HFFc6 (cell line): Measurements from ENCODE around the gene RPL10. TPM values are rescaled to one million over a fixed set of nuclear protein-coding genes. Genes with fewer than 3 reads are reported as not detected.

Experiments used
- DNase-seq: peaks from one replicate; pipeline ENCODE4 v3.0.0-alpha.2; 2018
- H3K27ac Mint-ChIP-seq: 2 replicates; pipeline ENCODE4 v1.8.0; 2020; ENCODE audit warnings: mild to moderate bottlenecking, mixed read lengths
- H3K27me3 Mint-ChIP-seq: 2 replicates; pipeline ENCODE4 v1.8.0; 2021; ENCODE audit warnings: mild to moderate bottlenecking, moderate library complexity, mixed read lengths; ENCODE audit not compliant: insufficient read depth
- H3K36me3 Mint-ChIP-seq: 2 replicates; pipeline ENCODE4 v1.8.0; 2021; ENCODE audit warnings: low read depth, mixed read lengths
- H3K4me1 Mint-ChIP-seq: 2 replicates; pipeline ENCODE4 v1.8.0; 2020; ENCODE audit warnings: low read depth, mixed read lengths
- H3K4me3 Mint-ChIP-seq: 2 replicates; pipeline ENCODE4 v1.8.0; 2020; ENCODE audit warnings: mild to moderate bottlenecking, moderate library complexity, mixed read lengths
- H3K9me3 Mint-ChIP-seq: 2 replicates; pipeline ENCODE4 v1.8.0; 2020; ENCODE audit warnings: mild to moderate bottlenecking, mixed read lengths
- total RNA-seq, 6 experiments: library from RNA; stranded (reverse); fragmentation: NEBNext Ultra II Directional; extraction: Animal tissue kit (Norgen Biotek cat#: 25700); gene quantifications; 2 replicates in 1 of 6; 3 replicates in 5 of 6; pipeline ENCODE4 v1.2.3, GENCODE V29; 2021
- TF ChIP-seq, protein P1 (sequence below): fragments of 200-600 bp; sonication (generic); IDR thresholded peaks from 2 replicates; pipeline ENCODE4 v1.5.0; 2021; ENCODE audit warnings: antibody characterized with exemption, mild to moderate bottlenecking

The RPL10 gene
- total RNA-seq, 6 experiments from 2014 or later = 1,764 to 1,978 (median 1,934) TPM

DNA sequence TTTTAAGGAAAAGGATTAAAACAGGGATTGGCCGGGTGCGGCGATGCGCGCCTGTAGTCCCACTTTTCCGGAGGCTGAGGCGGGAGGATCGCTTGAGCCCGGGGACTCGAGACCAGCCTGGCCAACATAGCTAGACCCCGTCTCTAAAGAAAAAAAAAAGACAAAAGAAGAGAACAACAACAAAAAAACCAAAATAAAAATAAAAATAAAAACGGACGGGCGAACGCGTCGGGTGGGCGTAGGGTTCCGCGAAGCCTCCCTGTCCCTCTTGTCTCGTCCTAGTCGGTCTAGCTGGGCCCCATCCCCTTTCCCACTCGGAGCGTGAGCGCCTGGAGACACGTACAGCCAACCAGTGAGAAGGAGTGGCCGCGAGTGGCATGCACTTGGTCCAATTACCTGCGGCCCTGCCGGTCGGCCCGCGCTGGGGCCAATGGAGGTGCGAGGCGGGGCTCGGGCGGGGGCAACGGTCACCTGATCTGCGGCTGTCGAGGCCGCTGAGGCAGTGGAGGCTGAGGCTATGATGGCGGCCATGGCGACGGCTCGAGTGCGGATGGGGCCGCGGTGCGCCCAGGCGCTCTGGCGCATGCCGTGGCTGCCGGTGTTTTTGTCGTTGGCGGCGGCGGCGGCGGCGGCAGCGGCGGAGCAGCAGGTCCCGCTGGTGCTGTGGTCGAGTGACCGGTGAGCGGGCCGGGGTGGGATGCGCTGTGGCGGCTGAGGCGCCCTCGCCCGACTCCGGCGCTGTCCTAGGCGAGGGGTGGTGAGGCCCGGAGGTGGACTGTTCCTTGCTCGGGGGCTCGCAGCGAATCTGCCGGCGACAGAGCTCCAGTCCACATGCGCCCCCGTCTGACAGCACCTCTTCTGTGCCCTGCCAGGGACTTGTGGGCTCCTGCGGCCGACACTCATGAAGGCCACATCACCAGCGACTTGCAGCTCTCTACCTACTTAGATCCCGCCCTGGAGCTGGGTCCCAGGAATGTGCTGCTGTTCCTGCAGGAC is 30.3 kb downstream of the RPL10 start, which contains the start of gene ATP6AP1:
ATP6AP1 (plus strand) TSS at position 502 of the 996 bp plus-strand sequence; CDS start at position 518, 16 bp downstream.
- TF ChIP-seq, protein P1, sequence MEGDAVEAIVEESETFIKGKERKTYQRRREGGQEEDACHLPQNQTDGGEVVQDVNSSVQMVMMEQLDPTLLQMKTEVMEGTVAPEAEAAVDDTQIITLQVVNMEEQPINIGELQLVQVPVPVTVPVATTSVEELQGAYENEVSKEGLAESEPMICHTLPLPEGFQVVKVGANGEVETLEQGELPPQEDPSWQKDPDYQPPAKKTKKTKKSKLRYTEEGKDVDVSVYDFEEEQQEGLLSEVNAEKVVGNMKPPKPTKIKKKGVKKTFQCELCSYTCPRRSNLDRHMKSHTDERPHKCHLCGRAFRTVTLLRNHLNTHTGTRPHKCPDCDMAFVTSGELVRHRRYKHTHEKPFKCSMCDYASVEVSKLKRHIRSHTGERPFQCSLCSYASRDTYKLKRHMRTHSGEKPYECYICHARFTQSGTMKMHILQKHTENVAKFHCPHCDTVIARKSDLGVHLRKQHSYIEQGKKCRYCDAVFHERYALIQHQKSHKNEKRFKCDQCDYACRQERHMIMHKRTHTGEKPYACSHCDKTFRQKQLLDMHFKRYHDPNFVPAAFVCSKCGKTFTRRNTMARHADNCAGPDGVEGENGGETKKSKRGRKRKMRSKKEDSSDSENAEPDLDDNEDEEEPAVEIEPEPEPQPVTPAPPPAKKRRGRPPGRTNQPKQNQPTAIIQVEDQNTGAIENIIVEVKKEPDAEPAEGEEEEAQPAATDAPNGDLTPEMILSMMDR = no peak; the same call in 1 of the 2 replicates
- peaks cover 18% of the 10 kb centered on the region for H3K4me1 Mint-ChIP-seq
- peak within 1 kb of the TSS; percentile 87 for H3K4me3 Mint-ChIP-seq
- H3K27ac Mint-ChIP-seq = peak within 1 kb of the TSS; percentile 36
- H3K9me3 Mint-ChIP-seq = no peaks in the 10 kb centered on the region
- peaks cover 3% of the 10 kb centered on the region for H3K27me3 Mint-ChIP-seq
- DNase-seq = peak; percentile 92
- H3K36me3 Mint-ChIP-seq = no peaks in the 10 kb centered on the region

DNA sequence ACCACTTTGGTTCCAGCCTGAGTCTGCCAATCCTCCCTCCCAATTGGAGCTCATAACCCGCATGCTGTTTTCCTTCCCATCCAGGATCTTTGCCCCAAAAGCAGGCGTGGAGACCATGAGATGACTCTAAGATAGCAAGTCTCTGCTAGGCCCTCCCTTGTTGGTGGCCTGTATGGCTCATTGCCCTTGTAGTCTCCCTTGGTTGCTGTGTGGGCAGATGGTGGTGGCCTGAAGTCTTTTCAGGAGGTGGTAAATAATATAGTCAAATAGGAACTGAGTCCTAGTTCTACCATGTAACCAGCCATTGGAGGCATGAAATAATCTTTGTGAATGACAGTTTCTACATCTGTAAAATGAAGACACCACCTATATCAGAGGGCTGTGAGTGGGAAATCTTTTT is 31.5 kb downstream of the RPL10 start:
- Mint-ChIP-seq H3K4me3 (peak overlapping the region; percentile 87), H3K4me1 (peaks cover 18% of the 10 kb centered on the region), H3K9me3 (no peaks in the 10 kb centered on the region), H3K27me3 (peaks cover 3% of the 10 kb centered on the region), H3K36me3 (no peaks in the 10 kb centered on the region), H3K27ac (peak overlapping the region; percentile 21; the same call in 1 of the 2 replicates)
- no peak for DNase-seq
- TF ChIP-seq, protein P1 = no peak

DNA sequence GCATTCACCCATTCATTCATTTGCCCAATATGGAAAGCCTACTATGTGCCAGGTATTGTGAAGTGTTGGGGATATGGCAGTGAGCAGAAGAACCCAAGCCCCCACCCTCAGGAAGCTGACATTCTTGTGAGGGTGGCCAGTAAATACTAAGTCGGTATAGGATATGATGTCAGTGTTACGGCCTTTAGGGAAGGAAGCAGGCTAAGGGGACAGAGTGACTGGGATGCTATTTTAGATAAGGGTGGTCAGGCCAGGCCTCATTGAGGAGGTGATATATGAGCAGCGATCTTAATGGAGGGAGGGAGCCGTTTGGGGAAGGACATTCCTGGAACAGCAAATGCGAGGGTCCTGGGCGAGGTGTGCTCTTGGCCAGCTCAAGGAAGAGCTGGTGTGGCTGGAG is 32.3 kb downstream of the RPL10 start:
- Mint-ChIP-seq H3K4me1 (peaks cover 18% of the 10 kb centered on the region), H3K27ac (no peak overlapping the region), H3K36me3 (no peaks in the 10 kb centered on the region), H3K27me3 (peaks cover 3% of the 10 kb centered on the region), H3K4me3 (peak overlapping the region; percentile 4; the same call in 1 of the 2 replicates), H3K9me3 (no peaks in the 10 kb centered on the region)
- TF ChIP-seq, protein P1 = no peak
- DNase-seq = no peak

DNA sequence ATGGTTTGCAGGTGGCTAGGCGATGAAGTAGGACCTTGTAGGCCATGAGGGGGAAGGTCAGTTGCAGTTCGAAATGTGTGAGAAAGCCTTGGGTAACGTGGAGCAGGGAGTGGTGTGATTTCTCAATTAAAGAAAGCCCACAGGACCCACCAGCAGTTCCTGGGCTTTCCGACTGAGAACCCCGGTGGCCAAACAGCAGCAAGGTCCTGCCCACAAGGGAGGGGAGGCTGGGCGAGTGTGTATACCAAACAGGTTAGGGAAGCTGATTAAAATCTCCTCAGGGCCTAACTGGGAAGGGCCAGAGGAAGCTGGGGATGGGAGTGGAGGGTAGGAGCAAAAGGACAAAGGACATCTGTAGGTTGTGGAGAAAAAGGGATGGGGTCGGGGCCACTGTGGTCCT is 32.7 kb downstream of the RPL10 start:
- Mint-ChIP-seq H3K4me1 (peaks cover 18% of the 10 kb centered on the region), H3K36me3 (no peaks in the 10 kb centered on the region), H3K27me3 (peaks cover 3% of the 10 kb centered on the region), H3K27ac (no peak overlapping the region), H3K4me3 (peak overlapping the region; percentile 4; the same call in 1 of the 2 replicates), H3K9me3 (no peaks in the 10 kb centered on the region)
- TF ChIP-seq, protein P1 = no peak
- DNase-seq = no peak

DNA sequence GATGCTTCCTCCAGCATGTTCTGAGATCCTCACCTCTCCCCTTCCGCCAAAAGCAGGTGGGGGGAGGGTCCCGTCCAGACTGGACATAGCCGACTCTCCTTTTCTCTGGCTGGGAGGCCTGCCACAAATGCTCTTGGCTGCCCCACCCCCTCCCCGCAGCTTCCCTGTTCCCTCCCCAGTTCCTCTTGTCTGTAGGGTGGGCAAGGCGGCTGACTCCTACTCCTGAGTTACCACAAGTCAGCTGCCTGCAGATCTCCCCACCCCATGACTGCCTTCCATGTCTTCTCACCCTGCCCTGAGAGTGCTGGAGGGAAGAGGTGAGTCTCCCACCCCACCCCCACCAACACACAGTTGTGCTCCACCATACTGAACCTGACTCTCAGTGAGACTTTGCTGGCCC is 33.2 kb downstream of the RPL10 start:
- H3K9me3 Mint-ChIP-seq = no peaks in the 10 kb centered on the region
- H3K27ac Mint-ChIP-seq = no peak overlapping the region
- H3K4me3 Mint-ChIP-seq = no peak overlapping the region
- TF ChIP-seq, protein P1 = no peak
- H3K4me1 Mint-ChIP-seq = peaks cover 21% of the 10 kb centered on the region
- peaks cover 3% of the 10 kb centered on the region for H3K27me3 Mint-ChIP-seq
- no peak for DNase-seq
- H3K36me3 Mint-ChIP-seq = no peaks in the 10 kb centered on the region
